ENCODE results near the gene CDK12.

DNA sequence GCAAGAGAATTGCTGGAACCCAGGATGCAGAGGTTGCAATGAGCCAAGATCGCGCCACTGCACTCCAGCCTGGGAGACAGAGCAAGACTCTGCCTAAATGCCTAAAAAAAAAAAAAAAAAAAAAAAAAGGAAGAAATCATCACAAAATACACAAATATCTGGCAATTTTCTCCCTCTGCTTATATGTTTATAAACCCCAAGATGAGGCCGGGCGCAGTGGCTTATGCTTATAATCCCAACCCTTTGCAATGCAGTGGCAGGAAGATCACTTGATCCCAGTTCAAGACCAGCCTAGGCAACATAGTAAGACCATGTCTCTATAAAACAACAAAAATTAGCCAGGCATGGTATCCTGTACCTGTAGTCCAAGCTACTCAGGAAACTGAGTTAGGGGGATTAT, 31.7 kb upstream of the CDK12 start:
- no peak for TF ChIP-seq POLR2A (IDR thresholded peaks at IDR 0.05)
- TF ChIP-seq, protein P1, sequence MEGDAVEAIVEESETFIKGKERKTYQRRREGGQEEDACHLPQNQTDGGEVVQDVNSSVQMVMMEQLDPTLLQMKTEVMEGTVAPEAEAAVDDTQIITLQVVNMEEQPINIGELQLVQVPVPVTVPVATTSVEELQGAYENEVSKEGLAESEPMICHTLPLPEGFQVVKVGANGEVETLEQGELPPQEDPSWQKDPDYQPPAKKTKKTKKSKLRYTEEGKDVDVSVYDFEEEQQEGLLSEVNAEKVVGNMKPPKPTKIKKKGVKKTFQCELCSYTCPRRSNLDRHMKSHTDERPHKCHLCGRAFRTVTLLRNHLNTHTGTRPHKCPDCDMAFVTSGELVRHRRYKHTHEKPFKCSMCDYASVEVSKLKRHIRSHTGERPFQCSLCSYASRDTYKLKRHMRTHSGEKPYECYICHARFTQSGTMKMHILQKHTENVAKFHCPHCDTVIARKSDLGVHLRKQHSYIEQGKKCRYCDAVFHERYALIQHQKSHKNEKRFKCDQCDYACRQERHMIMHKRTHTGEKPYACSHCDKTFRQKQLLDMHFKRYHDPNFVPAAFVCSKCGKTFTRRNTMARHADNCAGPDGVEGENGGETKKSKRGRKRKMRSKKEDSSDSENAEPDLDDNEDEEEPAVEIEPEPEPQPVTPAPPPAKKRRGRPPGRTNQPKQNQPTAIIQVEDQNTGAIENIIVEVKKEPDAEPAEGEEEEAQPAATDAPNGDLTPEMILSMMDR (IDR thresholded peaks at IDR 0.05): no peak
